ENCODE results near the gene CAPN15.

CAPN15 gene

DNA sequence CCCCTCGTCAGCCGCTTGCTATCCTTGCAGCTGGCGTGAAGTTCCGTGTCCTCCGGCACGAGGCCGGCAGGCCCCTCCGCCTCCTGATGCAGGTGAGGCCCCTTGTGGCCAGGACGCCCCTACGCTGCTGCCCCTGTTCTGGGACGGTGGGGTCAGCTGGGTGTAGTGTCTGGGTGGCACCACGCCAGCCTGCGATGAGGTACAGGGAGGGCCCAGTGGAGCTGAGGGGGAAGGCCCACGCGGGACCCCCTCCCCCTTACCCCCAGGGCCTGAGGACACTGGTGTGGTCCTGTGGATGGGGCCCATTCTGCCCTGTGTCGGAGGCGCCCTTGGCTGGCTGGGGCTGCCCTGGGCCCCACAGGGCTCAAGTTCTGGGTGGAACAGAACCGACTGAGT is 54.7 kb downstream of the CAPN15 start:
- H3K27me3 ChIP-seq (ENCODE audit: control insufficient read depth, insufficient read depth, low read length), result peaks cover 16% of the 10 kb centered on the region
- H3K9me3 ChIP-seq (ENCODE audit: control insufficient read depth, insufficient read depth, low read length), result no peaks in the 10 kb centered on the region
- no peak overlapping the region for H3K9ac ChIP-seq (ENCODE audit: low read depth, low read length)
- no peaks in the 10 kb centered on the region for H3K4me1 ChIP-seq (ENCODE audit: control insufficient read depth, insufficient read depth, low read length)
- H3K36me3 ChIP-seq (ENCODE audit: control insufficient read depth, insufficient read depth, low read length), result peaks cover 15% of the 10 kb centered on the region
- H3K4me3 ChIP-seq (ENCODE audit: low read depth, low read length), result no peak overlapping the region

DNA sequence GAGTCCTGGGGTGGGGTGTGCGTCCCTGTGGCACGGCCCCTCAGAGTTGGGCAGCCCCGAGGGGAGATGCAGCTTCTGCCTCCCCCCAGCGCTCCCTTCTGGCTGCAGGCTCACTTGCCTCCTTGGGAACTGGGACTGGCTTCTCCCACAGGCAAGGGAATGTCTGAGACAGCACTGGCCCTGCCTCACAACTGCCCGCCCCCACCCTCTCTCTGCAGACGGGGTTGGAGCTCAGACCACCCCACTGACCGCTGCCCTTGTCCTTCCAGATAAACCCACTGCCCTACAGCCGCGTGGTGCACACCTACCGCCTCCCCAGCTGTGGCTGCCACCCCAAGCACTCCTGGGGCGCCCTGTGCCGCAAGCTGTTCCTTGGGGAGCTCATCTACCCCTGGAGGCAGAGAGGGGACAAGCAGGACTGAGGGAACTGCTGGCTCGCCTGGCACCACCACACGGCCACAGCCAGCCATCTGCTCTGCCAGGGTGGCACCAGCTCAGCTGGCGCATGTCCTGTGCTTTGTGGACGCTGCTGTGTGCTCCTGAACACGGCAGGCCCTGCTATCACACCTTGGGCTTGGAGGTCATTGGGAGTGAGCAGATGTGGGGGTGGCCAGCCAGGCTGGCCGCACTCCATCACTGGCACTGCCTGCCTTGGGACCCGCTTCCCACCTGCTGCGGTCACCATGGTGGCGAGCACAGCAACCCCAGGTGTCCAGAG is 55.3 kb downstream of the CAPN15 start:
- peaks cover 16% of the 10 kb centered on the region for H3K27me3 ChIP-seq (ENCODE audit: control insufficient read depth, insufficient read depth, low read length)
- no peak overlapping the region for H3K9ac ChIP-seq (ENCODE audit: low read depth, low read length)
- no peaks in the 10 kb centered on the region for H3K9me3 ChIP-seq (ENCODE audit: control insufficient read depth, insufficient read depth, low read length)
- H3K36me3 ChIP-seq (ENCODE audit: control insufficient read depth, insufficient read depth, low read length), result peaks cover 15% of the 10 kb centered on the region
- H3K4me1 ChIP-seq (ENCODE audit: control insufficient read depth, insufficient read depth, low read length), result no peaks in the 10 kb centered on the region
- H3K4me3 ChIP-seq (ENCODE audit: low read depth, low read length), result no peak overlapping the region

GRCh38 chr16:583470-583814 is 55.9 kb downstream of the CAPN15 start:
- H3K36me3 ChIP-seq (ENCODE audit: control insufficient read depth, insufficient read depth, low read length), result peaks cover 15% of the 10 kb centered on the region
- H3K27me3 ChIP-seq (ENCODE audit: control insufficient read depth, insufficient read depth, low read length), result peaks cover 16% of the 10 kb centered on the region
- H3K9me3 ChIP-seq (ENCODE audit: control insufficient read depth, insufficient read depth, low read length), result no peaks in the 10 kb centered on the region
- no peaks in the 10 kb centered on the region for H3K4me1 ChIP-seq (ENCODE audit: control insufficient read depth, insufficient read depth, low read length)
- no peak overlapping the region for H3K4me3 ChIP-seq (ENCODE audit: low read depth, low read length)
- no peak overlapping the region for H3K9ac ChIP-seq (ENCODE audit: low read depth, low read length)

GRCh38 chr16:583815-584591 is 56.5 kb downstream of the CAPN15 start:
- Histone ChIP-seq H3K36me3 (ENCODE audit: control insufficient read depth, insufficient read depth, low read length) (peaks cover 15% of the 10 kb centered on the region), H3K9me3 (ENCODE audit: control insufficient read depth, insufficient read depth, low read length) (no peaks in the 10 kb centered on the region), H3K27me3 (ENCODE audit: control insufficient read depth, insufficient read depth, low read length) (peaks cover 16% of the 10 kb centered on the region), H3K4me1 (ENCODE audit: control insufficient read depth, insufficient read depth, low read length) (no peaks in the 10 kb centered on the region), H3K4me3 (ENCODE audit: low read depth, low read length) (no peak overlapping the region), H3K9ac (ENCODE audit: low read depth, low read length) (no peak overlapping the region)

GRCh38 chr16:585351-585750 is 57.8 kb downstream of the CAPN15 start:
- Histone ChIP-seq H3K9me3 (ENCODE audit: control insufficient read depth, insufficient read depth, low read length) (no peaks in the 10 kb centered on the region), H3K4me3 (ENCODE audit: low read depth, low read length) (no peak overlapping the region), H3K36me3 (ENCODE audit: control insufficient read depth, insufficient read depth, low read length) (peaks cover 15% of the 10 kb centered on the region), H3K27me3 (ENCODE audit: control insufficient read depth, insufficient read depth, low read length) (peaks cover 16% of the 10 kb centered on the region), H3K9ac (ENCODE audit: low read depth, low read length) (no peak overlapping the region), H3K4me1 (ENCODE audit: control insufficient read depth, insufficient read depth, low read length) (no peaks in the 10 kb centered on the region)

- Histone ChIP-seq H3K4me1 (ENCODE audit: control insufficient read depth, insufficient read depth, low read length) (no peaks in the 10 kb centered on the region), H3K4me3 (ENCODE audit: low read depth, low read length) (no peak overlapping the region), H3K9me3 (ENCODE audit: control insufficient read depth, insufficient read depth, low read length) (no peaks in the 10 kb centered on the region), H3K9ac (ENCODE audit: low read depth, low read length) (no peak overlapping the region), H3K27me3 (ENCODE audit: control insufficient read depth, insufficient read depth, low read length) (peaks cover 21% of the 10 kb centered on the region), H3K36me3 (ENCODE audit: control insufficient read depth, insufficient read depth, low read length) (peaks cover 9% of the 10 kb centered on the region)
Observed at GRCh38 chr16:586047-586644, 58.6 kb downstream of the CAPN15 start.

- H3K36me3 ChIP-seq (ENCODE audit: control insufficient read depth, insufficient read depth, low read length), result peaks cover 9% of the 10 kb centered on the region
- H3K9me3 ChIP-seq (ENCODE audit: control insufficient read depth, insufficient read depth, low read length), result no peaks in the 10 kb centered on the region
- H3K4me3 ChIP-seq (ENCODE audit: low read depth, low read length), result no peak overlapping the region
- no peak overlapping the region for H3K9ac ChIP-seq (ENCODE audit: low read depth, low read length)
- H3K4me1 ChIP-seq (ENCODE audit: control insufficient read depth, insufficient read depth, low read length), result no peaks in the 10 kb centered on the region
- peaks cover 21% of the 10 kb centered on the region for H3K27me3 ChIP-seq (ENCODE audit: control insufficient read depth, insufficient read depth, low read length)
Observed at GRCh38 chr16:586645-587590, 59.4 kb downstream of the CAPN15 start.

GRCh38 chr16:588639-588888 is 61.1 kb downstream of the CAPN15 start:
- H3K9ac ChIP-seq (ENCODE audit: low read depth, low read length), result peak overlapping the region; percentile 94
- no peaks in the 10 kb centered on the region for H3K4me1 ChIP-seq (ENCODE audit: control insufficient read depth, insufficient read depth, low read length)
- peak overlapping the region; percentile 97 for H3K4me3 ChIP-seq (ENCODE audit: low read depth, low read length)
- H3K9me3 ChIP-seq (ENCODE audit: control insufficient read depth, insufficient read depth, low read length), result no peaks in the 10 kb centered on the region
- H3K36me3 ChIP-seq (ENCODE audit: control insufficient read depth, insufficient read depth, low read length), result peaks cover 3% of the 10 kb centered on the region
- peaks cover 21% of the 10 kb centered on the region for H3K27me3 ChIP-seq (ENCODE audit: control insufficient read depth, insufficient read depth, low read length)

GRCh38 chr16:588889-589657 is 61.6 kb downstream of the CAPN15 start:
- H3K36me3 ChIP-seq (ENCODE audit: control insufficient read depth, insufficient read depth, low read length), result peaks cover 3% of the 10 kb centered on the region
- H3K4me1 ChIP-seq (ENCODE audit: control insufficient read depth, insufficient read depth, low read length), result no peaks in the 10 kb centered on the region
- peak overlapping the region; percentile 97 for H3K4me3 ChIP-seq (ENCODE audit: low read depth, low read length)
- H3K9me3 ChIP-seq (ENCODE audit: control insufficient read depth, insufficient read depth, low read length), result no peaks in the 10 kb centered on the region
- H3K9ac ChIP-seq (ENCODE audit: low read depth, low read length), result peak overlapping the region; percentile 94
- peaks cover 21% of the 10 kb centered on the region for H3K27me3 ChIP-seq (ENCODE audit: control insufficient read depth, insufficient read depth, low read length)

DNA sequence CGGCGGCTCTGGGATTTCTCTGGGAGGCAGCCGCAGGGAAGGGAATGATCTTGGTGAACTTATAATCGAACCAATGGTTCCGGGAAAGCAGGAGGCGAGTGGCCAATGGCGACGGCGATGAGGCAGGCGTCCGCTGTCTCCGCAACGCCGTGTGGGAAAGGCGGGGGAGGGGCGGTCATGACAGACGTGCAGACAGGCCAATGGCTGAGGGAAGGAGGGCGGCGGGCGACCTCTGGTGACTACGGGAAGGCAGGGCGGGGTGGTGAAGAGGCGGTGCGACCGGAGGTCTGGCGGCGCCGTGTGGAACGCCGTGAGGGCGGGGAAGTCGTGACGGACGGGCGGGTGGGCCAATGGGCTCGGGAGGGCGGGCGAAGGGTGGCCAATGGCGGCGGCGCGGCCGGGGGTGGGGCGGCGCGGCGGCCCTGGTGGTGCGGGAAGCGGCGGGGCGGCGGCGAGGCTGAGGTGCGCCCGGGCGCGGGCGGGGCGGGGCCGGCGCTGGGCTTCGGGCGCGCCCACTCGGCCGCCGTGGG is 62.2 kb downstream of the CAPN15 start, which contains the start of gene RAB40C:
Gene RAB40C (plus strand): TSS at position 409 of the 530 bp plus-strand sequence. CDS start 226 bp downstream, outside the sequence.
- peaks cover 21% of the 10 kb centered on the region for H3K27me3 ChIP-seq (ENCODE audit: control insufficient read depth, insufficient read depth, low read length)
- peak within 1 kb of the TSS; percentile 97 for H3K4me3 ChIP-seq (ENCODE audit: low read depth, low read length)
- H3K9me3 ChIP-seq (ENCODE audit: control insufficient read depth, insufficient read depth, low read length), result no peaks in the 10 kb centered on the region
- H3K36me3 ChIP-seq (ENCODE audit: control insufficient read depth, insufficient read depth, low read length), result peaks cover 3% of the 10 kb centered on the region
- H3K4me1 ChIP-seq (ENCODE audit: control insufficient read depth, insufficient read depth, low read length), result no peaks in the 10 kb centered on the region
- peak within 1 kb of the TSS; percentile 94 for H3K9ac ChIP-seq (ENCODE audit: low read depth, low read length)
